Measurements from ENCODE around the gene DGCR8. TPM values are rescaled to one million over a fixed set of nuclear protein-coding genes. Genes with fewer than 3 reads are reported as not detected.
A peak's percentile ranks its signal among the peaks of the same experiment; 100 is the strongest.

DGCR8 gene
- total and polyA plus RNA-seq, 12 donors, result 8.3 to 26.3 (median 14.0) TPM

DNA sequence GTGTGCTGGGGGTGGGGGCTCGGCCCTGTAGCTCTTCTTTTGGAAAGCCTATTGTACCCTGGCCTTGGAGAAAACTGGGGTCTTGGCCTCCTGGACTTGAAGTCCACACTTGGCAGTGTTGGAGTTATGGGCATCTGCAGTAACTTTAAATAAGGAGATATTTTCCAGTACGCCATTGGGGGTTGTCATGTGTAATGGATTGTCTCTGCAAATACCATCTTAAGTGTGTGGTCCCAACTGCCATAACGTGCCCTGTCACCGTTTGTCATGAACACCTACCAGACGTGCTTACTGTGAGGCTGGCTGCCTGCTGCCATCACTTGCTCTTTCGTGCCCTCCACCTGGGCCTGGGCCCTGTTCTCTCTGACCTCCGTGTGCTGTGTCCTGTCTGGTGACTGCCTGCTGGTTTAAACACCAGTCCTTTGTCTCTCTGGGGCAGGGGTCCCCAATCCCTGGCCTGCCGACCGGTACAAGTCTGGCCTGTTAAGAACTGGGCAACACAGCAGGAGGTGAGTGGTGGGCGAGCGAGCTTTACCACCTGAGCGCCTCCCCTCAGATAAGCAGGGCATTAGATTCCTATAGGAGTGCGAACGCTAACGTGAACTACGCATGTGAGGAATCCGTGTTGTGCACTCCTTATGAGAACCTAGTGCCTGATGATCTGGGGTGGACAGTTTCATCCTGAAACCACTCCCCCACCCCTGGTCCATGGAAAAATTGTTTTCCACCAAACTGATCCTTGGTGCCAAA is 48.0 kb downstream of the DGCR8 start:
- H3K4me1 ChIP-seq, result peaks cover 5 to 29% (median 17%) of the 10 kb centered on the region in 9 donors
- TF ChIP-seq CTCF (IDR thresholded peaks at IDR 0.05), result no peak
- peak overlapping the region in 1 of 10 donors; percentile 44 for H3K27ac ChIP-seq
- no peak overlapping the region for H3K4me3 ChIP-seq
- no peaks in the 10 kb centered on the region for H3K27me3 ChIP-seq
- DNase-seq, result no peak
- no peaks in the 10 kb centered on the region for H3K9me3 ChIP-seq
- WGBS, 2 donors, result 69 to 70% methylated on average over 17 of the region's 17 CpGs
- H3K36me3 ChIP-seq, result peaks cover 0 to 46% (median 12%) of the 10 kb centered on the region in 9 donors
- intact Hi-C loops (cut with DNase I), result loop anchor here in 2 of 10 donors (10.0 kb wide), 2 partner anchors 153 to 163 kb away; no protein-coding TSS in a partner anchor
- no peak for ATAC-seq

GRCh38 chr22:20128619-20128901 is 48.5 kb downstream of the DGCR8 start:
- no peaks in the 10 kb centered on the region for H3K9me3 ChIP-seq
- no peak for ATAC-seq
- H3K27me3 ChIP-seq, result no peaks in the 10 kb centered on the region
- H3K36me3 ChIP-seq, result peaks cover 0 to 44% (median 12%) of the 10 kb centered on the region in 9 donors
- H3K4me3 ChIP-seq, result no peak overlapping the region
- peaks cover 11 to 34% (median 22%) of the 10 kb centered on the region in 9 donors for H3K4me1 ChIP-seq
- H3K27ac ChIP-seq, result peak overlapping the region in 1 of 10 donors; percentile 44
- WGBS, 2 donors, result 61% methylated on average over 2 of the region's 2 CpGs
- DNase-seq, result no peak
- intact Hi-C loops (cut with DNase I), result loop anchor here in 2 of 10 donors (10.0 kb wide), 2 partner anchors 154 to 164 kb away; no protein-coding TSS in a partner anchor
- no peak for TF ChIP-seq CTCF (IDR thresholded peaks at IDR 0.05)

- Histone ChIP-seq H3K27me3 (no peaks in the 10 kb centered on the region), H3K4me3 (no peak overlapping the region), H3K9me3 (no peaks in the 10 kb centered on the region), H3K4me1 (peaks cover 16 to 40% (median 28%) of the 10 kb centered on the region in 9 donors), H3K27ac (peak overlapping the region in 2 of 10 donors; percentile 23 to 44), H3K36me3 (peaks cover 0 to 39% (median 12%) of the 10 kb centered on the region in 9 donors)
- intact Hi-C loops (cut with DNase I), result loop anchor here in 2 of 10 donors (10.0 kb wide), 2 partner anchors 154 to 164 kb away; no protein-coding TSS in a partner anchor
- TF ChIP-seq CTCF (IDR thresholded peaks at IDR 0.05), result peak in 7 of 9 donors; percentile 30 to 46 (median 37)
- DNase-seq, result no peak
- no peak for ATAC-seq
- WGBS, 2 donors, result 37 to 43% methylated on average over 18 of the region's 18 CpGs
These were observed 49.1 kb downstream of the DGCR8 start for GRCh38 chr22:20128902-20129746.

DNA sequence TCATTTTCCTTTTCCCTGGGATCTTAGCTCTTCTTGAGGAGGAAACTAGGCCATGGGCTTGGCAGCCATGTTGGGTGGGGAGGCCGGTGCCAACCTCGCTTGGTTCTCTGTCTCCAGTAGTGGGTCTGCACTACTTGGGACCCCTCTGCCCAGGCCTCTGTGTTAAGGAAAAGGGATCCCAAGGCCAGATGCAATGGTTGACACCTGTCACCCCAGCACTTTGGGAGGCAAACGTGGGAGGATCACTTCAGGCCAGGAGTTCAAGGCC is 49.6 kb downstream of the DGCR8 start:
- peaks cover 0 to 35% (median 12%) of the 10 kb centered on the region in 9 donors for H3K36me3 ChIP-seq
- WGBS, 2 donors, result 87 to 90% methylated on average over 3 of the region's 3 CpGs
- DNase-seq (no peak), ATAC-seq (no peak)
- no peak overlapping the region for H3K27ac ChIP-seq
- TF ChIP-seq CTCF (IDR thresholded peaks at IDR 0.05), result no peak
- H3K4me1 ChIP-seq, result peaks cover 22 to 45% (median 33%) of the 10 kb centered on the region in 9 donors
- intact Hi-C loops (cut with DNase I), result loop anchor here in 3 of 10 donors (10.0 kb wide), 2 partner anchors 155 to 165 kb away; no protein-coding TSS in a partner anchor
- H3K27me3 ChIP-seq, result no peaks in the 10 kb centered on the region
- H3K9me3 ChIP-seq, result no peaks in the 10 kb centered on the region
- H3K4me3 ChIP-seq, result no peak overlapping the region

Data from heart right ventricle (tissue), 16 donors.